GM12873 (cell line): Measurements from ENCODE around the gene CGB3.

ENCODE experiments used
- CTCF ChIP-seq: IDR thresholded peaks from 2 replicates; pipeline ENCODE4 v1.5.1; 2012; ENCODE audit warnings: low read depth, mild to moderate bottlenecking, moderate library complexity, low read length, control low read depth; ENCODE audit not compliant: insufficient read depth; ENCODE audit errors: missing control alignments

The CGB3 gene

GRCh38 chr19:49020931-49021895 lies 2.9 kb downstream of the CGB3 start:
- TF ChIP-seq CTCF: no peak

DNA sequence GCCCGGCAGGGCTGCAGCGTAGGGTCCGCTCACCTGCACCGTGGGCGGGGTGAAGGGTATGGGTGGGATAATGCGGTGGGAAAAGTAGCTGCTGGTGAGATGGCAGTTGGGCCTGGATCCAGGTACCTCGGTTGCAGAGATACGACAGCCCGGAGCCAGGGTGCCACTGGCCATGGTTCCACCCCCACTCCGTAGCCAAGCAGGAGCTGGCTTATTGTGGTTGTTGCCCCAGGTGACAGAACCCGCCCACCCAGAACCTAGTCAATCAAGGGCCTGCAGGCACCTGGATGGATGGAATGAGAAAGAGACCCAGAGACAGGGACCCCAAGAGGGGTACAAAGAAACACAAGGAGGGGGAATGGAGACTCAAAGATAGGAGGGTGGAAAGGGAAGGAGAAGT lies 3.8 kb downstream of the CGB3 start:
- no peak for TF ChIP-seq CTCF

DNA sequence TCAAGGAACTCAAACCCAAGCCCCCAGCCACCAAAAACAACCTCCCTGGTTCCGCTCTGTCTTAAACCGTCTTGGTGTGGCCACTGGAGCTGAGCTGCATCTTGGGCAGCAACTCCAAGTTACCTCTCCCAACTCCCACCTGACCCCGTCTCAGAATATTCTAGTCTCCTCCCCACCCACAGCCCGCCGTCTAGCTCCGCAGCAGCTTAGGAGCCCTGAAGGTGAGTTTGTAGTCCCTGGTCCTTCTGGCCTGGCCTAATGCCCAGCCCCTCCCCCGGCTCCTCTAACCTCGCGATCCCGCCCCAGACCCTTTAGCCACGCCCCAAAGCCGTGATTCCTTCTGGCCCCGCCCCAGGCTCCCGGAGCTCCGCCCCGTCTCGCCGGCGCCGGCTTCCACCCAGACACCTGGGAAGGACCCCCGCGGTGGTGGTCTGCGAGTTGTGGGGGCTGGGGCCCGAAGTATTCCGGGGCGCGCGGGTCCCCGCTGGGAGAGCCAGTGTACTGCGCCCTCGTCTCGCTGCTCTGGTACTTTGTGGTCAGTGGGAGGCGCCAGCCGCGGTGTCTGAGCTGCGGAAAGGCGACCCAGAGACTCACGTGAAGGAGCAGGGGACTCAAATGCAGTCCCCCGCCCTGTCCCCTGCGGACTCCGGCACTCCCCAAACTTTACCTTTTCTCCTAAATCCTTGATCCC lies 4.7 kb downstream of the CGB3 start:
- peak; percentile 12 for TF ChIP-seq CTCF

DNA sequence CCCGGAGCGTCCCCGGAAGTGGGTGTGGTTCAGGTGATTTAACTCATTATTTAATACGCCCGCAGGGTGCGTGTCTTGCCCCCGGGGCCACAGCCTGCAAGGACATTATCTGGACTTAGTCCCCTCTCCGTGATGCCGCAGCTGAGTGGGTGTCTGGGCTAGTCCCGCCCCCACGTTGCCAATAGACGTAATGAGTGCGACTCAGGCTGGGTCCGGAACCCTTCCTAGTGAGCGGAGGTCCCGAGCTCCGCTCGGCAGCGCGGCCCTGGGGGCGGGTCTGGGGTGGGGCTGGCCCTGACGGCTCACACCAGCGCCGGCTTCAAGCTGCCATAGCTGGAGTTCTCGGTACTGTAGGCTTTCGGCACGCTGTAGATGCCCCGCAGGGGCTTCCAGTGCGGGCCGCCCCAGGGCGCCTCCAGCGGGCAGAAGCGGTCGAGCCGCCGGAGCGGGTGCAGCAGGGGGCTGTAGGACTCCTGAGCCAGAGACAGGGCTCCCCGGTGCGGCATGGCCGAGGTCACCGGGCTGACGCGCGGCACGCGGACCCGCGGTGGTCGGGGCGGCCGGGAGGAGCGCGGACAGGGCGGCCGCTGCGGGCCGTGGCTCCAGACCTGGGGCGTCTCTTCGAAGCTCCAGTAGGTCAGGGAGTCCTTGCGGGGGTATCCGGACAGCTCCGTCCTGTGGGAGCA lies 6.3 kb downstream of the CGB3 start:
- peak; percentile 73 for TF ChIP-seq CTCF

- no peak for TF ChIP-seq CTCF
These were observed 7.0 kb downstream of the CGB3 start, which contains the start of gene LHB for GRCh38 chr19:49017041-49017665. Gene LHB (minus strand): TSS chr19:49017091. CDS start chr19:49017081, 10 bp downstream.

DNA sequence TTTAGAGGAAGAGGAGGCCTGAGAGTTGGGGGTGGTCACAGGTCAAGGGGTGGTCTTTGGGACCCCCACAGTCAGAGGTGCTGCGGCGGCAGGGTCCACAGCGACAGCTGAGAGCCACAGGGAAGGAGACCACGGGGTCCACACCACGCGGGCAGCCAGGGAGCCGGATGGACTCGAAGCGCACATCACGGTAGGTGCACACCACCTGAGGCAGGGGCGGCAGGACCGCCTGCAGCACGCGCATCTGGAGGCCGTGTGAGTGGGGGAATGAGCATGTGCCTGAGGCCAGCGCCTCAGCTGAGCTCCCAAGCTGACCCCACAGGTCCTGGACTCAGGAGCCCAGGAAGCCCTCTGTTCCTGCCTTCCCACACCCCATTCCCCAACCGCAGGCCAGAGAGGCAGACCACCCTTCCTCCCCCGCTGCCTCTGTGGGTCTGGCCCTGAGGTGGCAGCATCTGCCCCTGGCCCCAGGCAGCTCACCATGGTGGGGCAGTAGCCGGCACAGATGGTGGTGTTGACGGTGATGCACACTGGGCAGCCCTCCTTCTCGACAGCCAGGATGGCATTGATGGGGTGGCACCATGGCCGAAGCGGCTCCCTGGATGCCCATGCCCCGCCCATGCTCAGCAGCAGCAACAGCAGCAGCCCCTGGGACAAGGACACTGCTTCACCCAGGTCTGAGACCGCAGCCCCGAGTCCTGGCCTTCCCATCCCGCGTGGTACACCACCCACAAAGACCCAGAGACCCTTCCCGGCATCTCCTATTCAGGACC lies 7.9 kb downstream of the CGB3 start:
- no peak for TF ChIP-seq CTCF
